HEK293T (cell line): Measurements from ENCODE around the gene TGM2.

Experiments
- ARNT ChIP-seq: fragments of 450-650 bp; IDR thresholded peaks from 2 replicates; pipeline ENCODE4 v1.6.1; 2017; ENCODE audit warnings: mild to moderate bottlenecking
- BHLHE40 ChIP-seq: fragments of 450-650 bp; IDR thresholded peaks from 2 replicates; pipeline ENCODE4 v1.6.1; 2016; ENCODE audit warnings: mild to moderate bottlenecking, moderate library complexity, borderline replicate concordance
- CTBP1 ChIP-seq: fragments of 450-650 bp; IDR thresholded peaks from 2 replicates; pipeline ENCODE4 v1.6.1; 2016; ENCODE audit warnings: borderline replicate concordance
- ELF4 ChIP-seq: fragments of 450-650 bp; IDR thresholded peaks from 2 replicates; pipeline ENCODE4 v1.6.1; 2017; ENCODE audit warnings: antibody characterized with exemption
- FOXA1 ChIP-seq: fragments of 450-650 bp; IDR thresholded peaks from 2 replicates; pipeline ENCODE4 v1.6.1; 2016; ENCODE audit warnings: mild to moderate bottlenecking
- HDGF ChIP-seq: fragments of 450-650 bp; IDR thresholded peaks from 2 replicates; pipeline ENCODE4 v1.6.1; 2017; ENCODE audit warnings: antibody characterized with exemption, borderline replicate concordance
- NFRKB ChIP-seq: fragments of 450-650 bp; IDR thresholded peaks from 2 replicates; pipeline ENCODE4 v1.6.1; 2016; ENCODE audit warnings: mild to moderate bottlenecking, moderate library complexity
- PKNOX1 ChIP-seq: fragments of 450-650 bp; IDR thresholded peaks from 2 replicates; pipeline ENCODE4 v1.6.1; 2016
- SP1 ChIP-seq: fragments of 450-650 bp; IDR thresholded peaks from 2 replicates; pipeline ENCODE4 v1.6.1; 2017
- ZNF384 ChIP-seq: fragments of 450-650 bp; IDR thresholded peaks from 2 replicates; pipeline ENCODE4 v1.6.1; 2016

GRCh38 chr20:38202982-38203293, 37.9 kb upstream of the TGM2 start:
- no peak for TF ChIP-seq SP1
- TF ChIP-seq PKNOX1, result no peak
- no peak for TF ChIP-seq ELF4
- TF ChIP-seq NFRKB, result no peak
- TF ChIP-seq ARNT, result no peak
- no peak for TF ChIP-seq CTBP1
- no peak for TF ChIP-seq BHLHE40
- TF ChIP-seq ZNF384, result no peak
- no peak for TF ChIP-seq FOXA1
- TF ChIP-seq HDGF, result no peak
